Karpas-422 (cell line): ENCODE results near the gene FSTL5. TPM values are rescaled to one million over a fixed set of nuclear protein-coding genes. Genes with fewer than 3 reads are reported as not detected.

ENCODE experiments used
- DNase-seq: peaks from one replicate; pipeline ENCODE4 v3.0.0-alpha.2; 2015
- H2AFZ ChIP-seq: fragments of 200-600 bp; sonication (generic); 2 replicates; pipeline ENCODE4 v1.6.1; 2014; ENCODE audit warnings: antibody characterized with exemption, low read length, mixed read lengths
- H3K27ac ChIP-seq: fragments of 200-600 bp; sonication (generic); 2 replicates; pipeline ENCODE4 v1.5.1; 2014; ENCODE audit warnings: mild to moderate bottlenecking, low read length, moderate library complexity
- H3K27me3 ChIP-seq: fragments of 200-600 bp; sonication (generic); 2 replicates; pipeline ENCODE4 v1.6.1; 2014; ENCODE audit warnings: low read length, mixed read lengths
- H3K36me3 ChIP-seq: fragments of 200-600 bp; sonication (generic); 2 replicates; pipeline ENCODE4 v1.6.1; 2014; ENCODE audit warnings: low read length, mixed read lengths; ENCODE audit not compliant: insufficient read depth
- H3K4me1 ChIP-seq: fragments of 200-600 bp; sonication (generic); 2 replicates; pipeline ENCODE4 v1.6.1; 2014; ENCODE audit warnings: mild to moderate bottlenecking, low read length, mixed read lengths
- H3K4me2 ChIP-seq: fragments of 200-600 bp; sonication (generic); 2 replicates; pipeline ENCODE4 v1.6.1; 2014; ENCODE audit warnings: low read length, low read depth, mild to moderate bottlenecking; ENCODE audit not compliant: poor library complexity, severe bottlenecking
- H3K4me3 ChIP-seq: fragments of 200-600 bp; sonication (generic); 2 replicates; pipeline ENCODE4 v1.5.1; 2014; ENCODE audit warnings: mild to moderate bottlenecking, antibody characterized with exemption, low read length, mixed read lengths
- H3K79me2 ChIP-seq: fragments of 200-600 bp; sonication (generic); 2 replicates; pipeline ENCODE4 v1.6.1; 2014; ENCODE audit warnings: mild to moderate bottlenecking, low read length, mixed read lengths
- H3K9ac ChIP-seq: fragments of 200-600 bp; sonication (generic); 2 replicates; pipeline ENCODE4 v1.6.0; 2014; ENCODE audit warnings: low read length
- H3K9me2 ChIP-seq: fragments of 200-600 bp; sonication (generic), shearing (Covaris generic); replicated peaks from 2 replicates; pipeline ENCODE4 v1.6.0; 2014; ENCODE audit warnings: mild to moderate bottlenecking, low read length, moderate library complexity; ENCODE audit not compliant: insufficient read depth
- H3K9me3 ChIP-seq: fragments of 300-700, 200-600 bp; sonication (generic); 2 replicates; pipeline ENCODE4 v1.6.1; 2014; ENCODE audit warnings: low read length, mixed read lengths
- H4K20me1 ChIP-seq: fragments of 200-600 bp; sonication (generic); 2 replicates; pipeline ENCODE4 v1.6.1; 2014; ENCODE audit warnings: mild to moderate bottlenecking, antibody characterized with exemption, low read length, low read depth; ENCODE audit not compliant: insufficient read depth
- total RNA-seq: library from RNA; depleted of rRNA; stranded (reverse); fragments of >200 nt; shearing (Covaris generic); gene quantifications from 2 replicates; pipeline ENCODE4 v1.2.3, GENCODE V29; 2014; ENCODE audit warnings: low replicate concordance

The FSTL5 gene
- total RNA-seq, 1 experiment from 2014 or later = not detected

- no peak overlapping the region for H3K4me2 ChIP-seq
- H4K20me1 ChIP-seq = no peaks in the 10 kb centered on the region
- peaks cover 68% of the 10 kb centered on the region for H3K9me3 ChIP-seq
- H3K27ac ChIP-seq = no peak overlapping the region
- DNase-seq = no peak
- no peaks in the 10 kb centered on the region for H3K79me2 ChIP-seq
- H3K36me3 ChIP-seq = no peaks in the 10 kb centered on the region
- H3K9ac ChIP-seq = no peak overlapping the region
- no peak overlapping the region for H2AFZ ChIP-seq
- no peaks in the 10 kb centered on the region for H3K27me3 ChIP-seq
- no peaks in the 10 kb centered on the region for H3K4me1 ChIP-seq
- no peak overlapping the region for H3K4me3 ChIP-seq
- H3K9me2 ChIP-seq = no peaks in the 10 kb centered on the region
Measured at GRCh38 chr4:162075726-162076125, 88.1 kb downstream of the FSTL5 start.

DNA sequence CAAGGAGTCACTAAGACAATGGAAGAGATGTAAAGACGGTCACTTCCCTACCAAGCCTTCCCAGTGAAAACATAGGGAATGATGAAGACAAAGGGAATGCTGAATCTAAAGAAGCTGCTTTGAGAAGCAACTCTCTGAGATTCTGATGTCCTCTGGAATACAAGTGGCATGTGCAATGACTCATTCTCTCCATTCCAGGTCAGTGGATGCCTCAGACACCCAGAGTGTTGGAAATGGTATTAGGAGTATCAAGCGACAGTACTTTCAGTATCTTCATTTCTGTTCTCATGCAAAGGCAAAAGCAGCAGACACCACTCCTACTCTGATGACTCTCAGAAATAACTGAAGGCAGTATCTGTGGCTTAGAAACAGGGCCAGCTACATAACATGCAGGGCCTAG lies 102.6 kb downstream of the FSTL5 start:
- H2AFZ ChIP-seq = no peak overlapping the region
- no peak overlapping the region for H3K9ac ChIP-seq
- H4K20me1 ChIP-seq = no peaks in the 10 kb centered on the region
- no peaks in the 10 kb centered on the region for H3K79me2 ChIP-seq
- DNase-seq = no peak
- H3K27ac ChIP-seq = no peak overlapping the region
- no peaks in the 10 kb centered on the region for H3K9me2 ChIP-seq
- H3K4me3 ChIP-seq = no peak overlapping the region
- no peak overlapping the region for H3K4me2 ChIP-seq
- H3K9me3 ChIP-seq = peaks cover 32% of the 10 kb centered on the region
- H3K36me3 ChIP-seq = no peaks in the 10 kb centered on the region
- H3K4me1 ChIP-seq = no peaks in the 10 kb centered on the region
- H3K27me3 ChIP-seq = no peaks in the 10 kb centered on the region

DNA sequence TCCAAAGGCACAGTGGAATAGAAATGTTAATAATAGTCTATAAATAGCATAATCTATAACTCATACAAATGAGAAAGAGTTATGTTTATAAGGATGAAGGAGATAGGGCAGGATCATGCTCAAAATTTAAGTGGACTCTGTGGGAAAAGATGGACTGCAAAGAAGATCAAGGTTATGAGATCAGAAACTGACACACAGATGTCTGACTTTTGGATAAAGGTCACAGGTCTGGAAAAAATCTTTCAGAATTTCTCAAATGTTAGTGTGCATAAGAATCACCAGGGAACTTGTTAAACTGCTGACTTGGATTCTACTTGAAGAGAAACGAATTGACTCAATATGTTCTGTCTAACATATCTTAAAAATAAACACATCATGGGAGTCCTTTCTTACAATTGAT lies 104.1 kb downstream of the FSTL5 start:
- H3K27ac ChIP-seq = no peak overlapping the region
- no peaks in the 10 kb centered on the region for H3K79me2 ChIP-seq
- no peaks in the 10 kb centered on the region for H3K27me3 ChIP-seq
- H3K4me3 ChIP-seq = no peak overlapping the region
- DNase-seq = no peak
- H2AFZ ChIP-seq = no peak overlapping the region
- H4K20me1 ChIP-seq = no peaks in the 10 kb centered on the region
- no peak overlapping the region for H3K4me2 ChIP-seq
- no peaks in the 10 kb centered on the region for H3K4me1 ChIP-seq
- peaks cover 29% of the 10 kb centered on the region for H3K9me3 ChIP-seq
- H3K9me2 ChIP-seq = no peaks in the 10 kb centered on the region
- no peak overlapping the region for H3K9ac ChIP-seq
- H3K36me3 ChIP-seq = no peaks in the 10 kb centered on the region

GRCh38 chr4:162056990-162057389 lies 106.8 kb downstream of the FSTL5 start:
- Histone ChIP-seq H3K27me3 (no peaks in the 10 kb centered on the region), H3K79me2 (no peaks in the 10 kb centered on the region), H3K4me2 (no peak overlapping the region), H3K9me3 (peaks cover 27% of the 10 kb centered on the region), H3K4me3 (no peak overlapping the region), H2AFZ (peak overlapping the region; percentile 16; the same call in 1 of the 2 replicates), H3K4me1 (no peaks in the 10 kb centered on the region), H3K9me2 (no peaks in the 10 kb centered on the region), H4K20me1 (no peaks in the 10 kb centered on the region), H3K9ac (no peak overlapping the region), H3K27ac (no peak overlapping the region), H3K36me3 (no peaks in the 10 kb centered on the region)
- DNase-seq = no peak

GRCh38 chr4:162046135-162046534 lies 117.7 kb downstream of the FSTL5 start:
- Histone ChIP-seq H4K20me1 (no peaks in the 10 kb centered on the region), H3K27me3 (no peaks in the 10 kb centered on the region), H3K79me2 (no peaks in the 10 kb centered on the region), H3K4me3 (no peak overlapping the region), H3K27ac (no peak overlapping the region), H3K4me2 (no peak overlapping the region), H3K9ac (no peak overlapping the region), H3K4me1 (no peaks in the 10 kb centered on the region), H2AFZ (no peak overlapping the region), H3K36me3 (no peaks in the 10 kb centered on the region), H3K9me2 (no peaks in the 10 kb centered on the region), H3K9me3 (peaks cover 54% of the 10 kb centered on the region)
- DNase-seq = no peak

DNA sequence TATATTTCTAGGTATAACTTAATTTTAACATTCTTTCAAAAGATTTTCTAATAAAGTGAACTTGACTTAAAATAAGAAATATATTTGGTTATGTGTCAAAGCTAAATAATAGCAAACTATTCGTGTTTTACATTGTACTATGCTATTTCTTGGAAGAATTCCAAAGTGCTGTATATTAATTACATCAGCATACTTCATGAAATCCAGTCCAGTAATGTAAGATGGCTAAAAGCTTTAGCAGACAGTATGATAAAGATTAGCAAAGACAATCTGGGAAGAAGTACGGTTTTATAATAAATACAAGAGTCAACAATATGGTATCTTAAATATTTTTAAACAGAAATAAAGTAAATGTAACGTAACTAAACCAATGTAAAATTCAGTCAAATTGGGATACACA lies 125.7 kb downstream of the FSTL5 start:
- no peak for DNase-seq
- H3K9me3 ChIP-seq = peaks cover 61% of the 10 kb centered on the region
- H3K9me2 ChIP-seq = no peaks in the 10 kb centered on the region
- no peak overlapping the region for H3K4me2 ChIP-seq
- no peak overlapping the region for H3K9ac ChIP-seq
- H2AFZ ChIP-seq = no peak overlapping the region
- no peaks in the 10 kb centered on the region for H3K27me3 ChIP-seq
- no peaks in the 10 kb centered on the region for H3K79me2 ChIP-seq
- no peaks in the 10 kb centered on the region for H4K20me1 ChIP-seq
- no peak overlapping the region for H3K27ac ChIP-seq
- no peaks in the 10 kb centered on the region for H3K36me3 ChIP-seq
- no peaks in the 10 kb centered on the region for H3K4me1 ChIP-seq
- no peak overlapping the region for H3K4me3 ChIP-seq

GRCh38 chr4:162017863-162018262 lies 145.9 kb downstream of the FSTL5 start:
- H3K9ac ChIP-seq = no peak overlapping the region
- no peaks in the 10 kb centered on the region for H3K9me2 ChIP-seq
- H3K4me2 ChIP-seq = no peak overlapping the region
- no peak overlapping the region for H2AFZ ChIP-seq
- H4K20me1 ChIP-seq = no peaks in the 10 kb centered on the region
- peaks cover 48% of the 10 kb centered on the region for H3K9me3 ChIP-seq
- H3K27me3 ChIP-seq = no peaks in the 10 kb centered on the region
- H3K27ac ChIP-seq = no peak overlapping the region
- DNase-seq = no peak
- no peak overlapping the region for H3K4me3 ChIP-seq
- H3K79me2 ChIP-seq = no peaks in the 10 kb centered on the region
- no peaks in the 10 kb centered on the region for H3K4me1 ChIP-seq
- no peaks in the 10 kb centered on the region for H3K36me3 ChIP-seq

GRCh38 chr4:162016991-162017390 lies 146.8 kb downstream of the FSTL5 start:
- DNase-seq = no peak
- Histone ChIP-seq H3K27ac (no peak overlapping the region), H3K9me3 (peaks cover 43% of the 10 kb centered on the region)

GRCh38 chr4:162016219-162016618 lies 147.6 kb downstream of the FSTL5 start:
- H3K4me3 ChIP-seq = no peak overlapping the region
- H3K27me3 ChIP-seq = no peaks in the 10 kb centered on the region
- H3K36me3 ChIP-seq = no peaks in the 10 kb centered on the region
- H3K4me1 ChIP-seq = no peaks in the 10 kb centered on the region
- no peaks in the 10 kb centered on the region for H4K20me1 ChIP-seq
- no peak overlapping the region for H3K4me2 ChIP-seq
- H3K27ac ChIP-seq = no peak overlapping the region
- H2AFZ ChIP-seq = no peak overlapping the region
- no peak overlapping the region for H3K9ac ChIP-seq
- no peak for DNase-seq
- peaks cover 38% of the 10 kb centered on the region for H3K9me3 ChIP-seq
- H3K9me2 ChIP-seq = no peaks in the 10 kb centered on the region
- H3K79me2 ChIP-seq = no peaks in the 10 kb centered on the region

More at GRCh38 chr4:162016991-162017390, 146.8 kb downstream of the FSTL5 start:
- H3K4me2 ChIP-seq = no peak overlapping the region
- no peaks in the 10 kb centered on the region for H3K36me3 ChIP-seq
- H2AFZ ChIP-seq = no peak overlapping the region
- H4K20me1 ChIP-seq = no peaks in the 10 kb centered on the region
- no peaks in the 10 kb centered on the region for H3K27me3 ChIP-seq
- no peak overlapping the region for H3K9ac ChIP-seq
- no peaks in the 10 kb centered on the region for H3K9me2 ChIP-seq
- no peaks in the 10 kb centered on the region for H3K79me2 ChIP-seq
- no peaks in the 10 kb centered on the region for H3K4me1 ChIP-seq
- H3K4me3 ChIP-seq = no peak overlapping the region
